Caco-2 (cell line): ENCODE measurements around the gene PPP2R5C. TPM values are rescaled to one million over a fixed set of nuclear protein-coding genes. Genes with fewer than 3 reads are reported as not detected.

Source experiments
- BruUV-seq: library from RNA; stranded (reverse); fragments of 400-500 nt; replicated peaks from 2 replicates; lab custom pipeline; 2021; lab: Mats Ljungman, UMichigan
- CTCF ChIA-PET: fragments of 300-600 bp; sonication (Branson Sonifier 250); formaldehyde crosslinking; loops from one replicate; lab custom pipeline; 2022; ENCODE audit warnings: antibody characterized with exemption; lab: Charles Lee
- POLR2A ChIA-PET: fragments of 300-600 bp; sonication (Branson Sonifier 250); formaldehyde crosslinking; loops from one replicate; lab custom pipeline; 2022; ENCODE audit warnings: antibody characterized with exemption; lab: Charles Lee
- DNase-seq, 2 experiments: peaks; one replicate each; pipeline versions ENCODE4 v3.0.0 to v3.0.0-alpha.2; 2020 to 2022
- H3K27me3 ChIP-seq: replicated peaks from 2 replicates; pipeline ENCODE4 v1.6.0; 2011; ENCODE audit warnings: low read length; ENCODE audit not compliant: control insufficient read depth, insufficient read depth
- H3K36me3 ChIP-seq: 2 replicates; pipeline ENCODE4 v1.5.1; 2011; ENCODE audit warnings: low read length; ENCODE audit not compliant: control insufficient read depth, insufficient read depth
- H3K4me1 ChIP-seq: fragments of 250-450 bp; sonication (Bioruptor Pico); 2 replicates; pipeline ENCODE4 v1.5.1; 2020; ENCODE audit warnings: mild to moderate bottlenecking
- H3K4me3 ChIP-seq: 2 replicates; pipeline ENCODE4 v1.5.1; 2011; ENCODE audit warnings: low read depth, mild to moderate bottlenecking, control low read depth, low read length
- H3K9me3 ChIP-seq: fragments of 250-450 bp; sonication (Bioruptor Pico); 2 replicates; pipeline ENCODE4 v1.5.1; 2020; ENCODE audit warnings: mild to moderate bottlenecking, moderate library complexity
- H3K27ac Mint-ChIP-seq: one replicate; pipeline ENCODE4 v1.8.0; 2022; ENCODE audit warnings: mixed read lengths; ENCODE audit not compliant: unreplicated experiment
- H3K27me3 Mint-ChIP-seq: one replicate; pipeline ENCODE4 v1.8.0; 2022; ENCODE audit warnings: mixed read lengths; ENCODE audit not compliant: insufficient read depth, unreplicated experiment
- H3K36me3 Mint-ChIP-seq: one replicate; pipeline ENCODE4 v1.8.0; 2022; ENCODE audit warnings: mild to moderate bottlenecking, mixed read lengths; ENCODE audit not compliant: insufficient read depth, unreplicated experiment
- H3K4me1 Mint-ChIP-seq: one replicate; pipeline ENCODE4 v1.8.0; 2022; ENCODE audit warnings: low read depth, mixed read lengths; ENCODE audit not compliant: unreplicated experiment
- H3K4me3 Mint-ChIP-seq: one replicate; pipeline ENCODE4 v1.8.0; 2022; ENCODE audit warnings: mild to moderate bottlenecking, moderate library complexity, mixed read lengths; ENCODE audit not compliant: unreplicated experiment
- H3K9me3 Mint-ChIP-seq: one replicate; pipeline ENCODE4 v1.8.0; 2022; ENCODE audit warnings: mixed read lengths; ENCODE audit not compliant: unreplicated experiment
- CTCF ChIP-seq, 2 experiments: fragments of 200-600 bp in 1 of 2; IDR thresholded peaks; 1 replicate in 1 of 2; 2 replicates in 1 of 2; pipeline versions ENCODE4 v1.5.1 to v1.8.0; 2011 to 2022; ENCODE audit warnings: antibody characterized with exemption in 1 of 2, control low read depth in 1 of 2, inconsistent platforms in 1 of 2, low read depth in 1 of 2, low read length in 1 of 2, mild to moderate bottlenecking in 1 of 2, moderate library complexity in 1 of 2; ENCODE audit not compliant: insufficient read depth in 1 of 2, severe bottlenecking in 1 of 2, unreplicated experiment in 1 of 2
- intact Hi-C: fragments of 100-400 bp; cut with micrococcal nuclease; formaldehyde crosslinking; loops from one replicate; pipeline ENCODE4 v1.10.0; 2022; ENCODE audit not compliant: unreplicated experiment
- total RNA-seq: library from RNA; stranded (reverse); gene quantifications from 2 replicates; pipeline ENCODE4 v1.2.3, GENCODE V29; 2022

Gene PPP2R5C
- total RNA-seq, 1 experiment from 2014 or later, result 97.5 TPM

- H3K27ac Mint-ChIP-seq, result peak overlapping the region; percentile 99
- POLR2A ChIA-PET, result interaction anchor here (0.5 to 1.6 kb wide), 19 partner anchors 11 to 1526 kb away, joined by 3 to 36 read pairs (median 5); no protein-coding TSS in a partner anchor
- no peaks in the 10 kb centered on the region for H3K36me3 ChIP-seq
- H3K9me3 Mint-ChIP-seq, result no peaks in the 10 kb centered on the region
- H3K27me3 Mint-ChIP-seq, result no peaks in the 10 kb centered on the region
- peak overlapping the region; percentile 97 for H3K4me3 Mint-ChIP-seq
- H3K9me3 ChIP-seq, result no peaks in the 10 kb centered on the region
- H3K27me3 ChIP-seq, result no peaks in the 10 kb centered on the region
- peaks cover 5% of the 10 kb centered on the region for H3K4me1 Mint-ChIP-seq
- DNase-seq, result peak; percentile 87 to 89
- intact Hi-C loops, result loop anchor here (2.0 kb wide), 2 partner anchors 49 to 139 kb away; partner anchors contain the start of gene PPP2R5C
- H3K4me1 ChIP-seq, result peaks cover 12% of the 10 kb centered on the region; the same call in 1 of the 2 replicates
- peaks cover 18% of the 10 kb centered on the region for H3K36me3 Mint-ChIP-seq
- BruUV-seq, result TSS peak; percentile 83
- CTCF ChIA-PET, result interaction anchor here (0.6 to 3.1 kb wide), 6 partner anchors 33 to 165 kb away, joined by 3 to 11 read pairs (median 4); no protein-coding TSS in a partner anchor
- no peak for TF ChIP-seq CTCF (IDR thresholded peaks at IDR 0.05; ENCODE audit: insufficient read depth in 1 of 2, low read depth in 1 of 2, low read length in 1 of 2, severe bottlenecking in 1 of 2, unreplicated experiment in 1 of 2)
- peak overlapping the region; percentile 40 for H3K4me3 ChIP-seq
Observed at GRCh38 chr14:101809671-101810514, 48.4 kb downstream of the PPP2R5C start.

DNA sequence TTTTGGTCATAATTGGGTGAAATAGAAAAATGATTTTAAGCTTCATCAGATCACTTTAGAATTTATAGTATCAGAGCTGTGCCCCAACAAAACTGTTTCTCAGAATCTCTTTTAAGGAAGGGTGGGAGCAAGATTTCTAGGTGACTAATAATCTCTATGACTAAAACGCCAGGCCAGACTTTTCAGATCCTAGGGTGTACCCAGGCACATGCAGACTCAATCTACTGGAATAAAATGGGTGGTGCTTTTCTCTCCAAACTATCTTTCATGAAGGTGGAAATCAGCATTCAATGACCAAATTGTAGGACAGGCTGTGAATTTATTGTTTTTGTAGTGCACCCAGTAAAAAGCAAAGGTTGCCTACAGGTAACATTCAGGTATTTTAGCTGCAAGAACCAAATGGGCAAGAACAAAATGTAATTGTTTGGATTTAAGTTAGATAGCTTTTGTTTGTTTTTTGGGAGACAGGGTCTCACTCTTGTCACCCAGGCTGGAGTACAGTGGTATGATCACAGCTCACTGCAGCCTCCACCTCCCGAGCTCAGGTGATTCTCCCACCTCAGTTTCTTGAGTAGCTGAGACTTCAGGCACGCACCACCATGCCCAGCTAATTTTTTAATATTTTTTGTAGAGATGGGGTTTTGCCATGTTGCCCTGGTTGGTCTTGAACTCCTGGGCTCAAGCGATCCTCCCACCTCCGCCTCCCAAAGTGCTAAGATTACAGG is 49.5 kb downstream of the PPP2R5C start:
- CTCF ChIA-PET, result no interaction called here

More for the DNA sequence above, 49.5 kb downstream of the PPP2R5C start:
- DNase-seq, result no peak
- no peak for TF ChIP-seq CTCF (IDR thresholded peaks at IDR 0.05; ENCODE audit: insufficient read depth in 1 of 2, low read depth in 1 of 2, low read length in 1 of 2, severe bottlenecking in 1 of 2, unreplicated experiment in 1 of 2)
- no TSS peak for BruUV-seq
- no peaks in the 10 kb centered on the region for H3K9me3 Mint-ChIP-seq
- Histone ChIP-seq H3K4me1 (peaks cover 12% of the 10 kb centered on the region; the same call in 1 of the 2 replicates), H3K36me3 (no peaks in the 10 kb centered on the region; the same call in 1 of the 2 replicates), H3K4me3 (peak overlapping the region; percentile 40), H3K9me3 (no peaks in the 10 kb centered on the region), H3K27me3 (no peaks in the 10 kb centered on the region)
- intact Hi-C loops, result loop anchor here (2.0 kb wide), 2 partner anchors 50 to 138 kb away; partner anchors contain the start of gene PPP2R5C
- POLR2A ChIA-PET, result interaction anchor here (0.5 kb wide), 1 partner anchor 109 kb away, joined by 5 read pairs; no protein-coding TSS in a partner anchor
- peaks cover 18% of the 10 kb centered on the region for H3K36me3 Mint-ChIP-seq
- H3K4me1 Mint-ChIP-seq, result peaks cover 5% of the 10 kb centered on the region
- peak overlapping the region; percentile 97 for H3K4me3 Mint-ChIP-seq
- no peak overlapping the region for H3K27ac Mint-ChIP-seq
- no peaks in the 10 kb centered on the region for H3K27me3 Mint-ChIP-seq
